ENCODE data around the gene MOB2. TPM values are rescaled to one million over a fixed set of nuclear protein-coding genes. Genes with fewer than 3 reads are reported as not detected.
"Not testable (repeated sequence)": the region's sequence is repeated elsewhere in the genome, so short reads cannot be mapped to it uniquely, and the experiment has no call there.

MOB2 gene
- total and polyA plus RNA-seq, 2 of the 13 experiments (the other 11 are each of a cell fraction or from before 2014, with no cell fraction given): 21.8 to 27.7 TPM

GRCh38 chr11:1510928-1511327 lies 24.3 kb upstream of the MOB2 start (continued):
- TF ChIP-seq HDAC1 (CRISPR knock-in tag; IDR thresholded peaks at IDR 0.05) (no peak), NPAS2 (CRISPR knock-in tag; IDR thresholded peaks at IDR 0.05; ENCODE audit: borderline replicate concordance) (no peak)

GRCh38 chr11:1510351-1510750 lies 23.8 kb upstream of the MOB2 start:
- H3K9me3 ChIP-seq (ENCODE audit: low read length); FAIRE-seq; BruUV-seq (replicated peaks); POLR2A ChIA-PET; H2AFZ ChIP-seq (ENCODE audit: low read length); H3K27me3 ChIP-seq (ENCODE audit: control insufficient read depth in 1 of 2, insufficient read depth in 2 of 2, low read length in 2 of 2); H3K79me2 ChIP-seq (ENCODE audit: insufficient read depth, low read length); DNase-seq (ENCODE audit: low spot score); in situ Hi-C loops (cut with HindIII; ENCODE audit: extremely low pct_ligation_motif_present, low pct_unique_long_range_greater_than_20kb); H3K9ac ChIP-seq (ENCODE audit: insufficient read depth, low read depth, low read length); H3K27ac ChIP-seq (ENCODE audit: extremely low read length, insufficient read depth, low read length); ATAC-seq; H3K4me1 ChIP-seq (ENCODE audit: insufficient read depth, low read length); CTCF ChIA-PET (ENCODE audit: low intra/inter-chr PET ratio, low total read pairs); intact Hi-C loops (cut with micrococcal nuclease; ENCODE audit: unreplicated experiment); H3K36me3 ChIP-seq (replicated peaks in 1 of 2; ENCODE audit: control insufficient read depth in 1 of 2, insufficient read depth in 2 of 2, low read length in 2 of 2); H3K4me2 ChIP-seq (ENCODE audit: low read depth, low read length); H3K4me3 ChIP-seq (replicated peaks in 1 of 3; ENCODE audit: insufficient read depth in 1 of 3, low read depth in 2 of 3, low read length in 3 of 3): not testable (repeated sequence)
- WGBS (ENCODE audit: low lambda C conversion rate): 90% methylated on average over 13 of the region's 18 CpGs
- peaks cover 32% of the 10 kb centered on the region; the same call in 1 of the 2 replicates for H4K20me1 ChIP-seq (ENCODE audit: insufficient read depth, low read length)

DNA sequence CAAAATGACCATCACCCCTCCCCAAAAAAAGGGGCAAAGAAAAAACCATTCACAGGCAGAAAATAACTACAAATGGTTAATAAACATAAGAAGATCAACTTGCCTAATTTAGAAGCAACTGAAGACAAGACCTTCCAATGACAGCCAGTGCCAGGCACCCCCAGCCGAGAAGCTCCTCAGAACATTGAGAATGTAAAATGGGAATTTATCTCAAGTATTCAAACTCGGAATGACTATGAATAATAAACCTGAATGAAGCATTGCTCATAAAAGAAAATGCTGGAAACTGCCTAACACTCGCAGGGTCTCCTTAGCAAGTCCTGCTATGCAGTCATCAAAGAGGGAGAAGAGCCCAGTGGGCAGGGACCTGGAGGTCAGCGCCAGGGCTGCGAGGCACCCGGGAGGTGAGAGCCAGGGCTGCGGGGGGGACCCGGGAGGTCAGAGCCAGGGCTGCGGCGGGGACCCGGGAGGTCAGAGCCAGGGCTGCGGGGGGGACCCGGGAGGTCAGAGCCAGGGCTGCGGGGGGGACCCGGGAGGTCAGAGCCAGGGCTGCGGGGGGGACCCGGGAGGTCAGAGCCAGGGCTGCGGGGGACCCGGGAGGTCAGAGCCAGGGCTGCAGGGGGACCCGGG lies 23.2 kb upstream of the MOB2 start:
- H3K9ac ChIP-seq (ENCODE audit: insufficient read depth, low read depth, low read length): no peak overlapping the region
- ChIA-PET CTCF (ENCODE audit: low intra/inter-chr PET ratio, low total read pairs) (no interaction called here), POLR2A (no interaction called here)
- H3K9me3 ChIP-seq (ENCODE audit: low read length): no peaks in the 10 kb centered on the region
- H3K27me3 ChIP-seq (ENCODE audit: control insufficient read depth in 1 of 2, insufficient read depth in 2 of 2, low read length in 2 of 2): no peaks in the 10 kb centered on the region
- intact Hi-C loops (cut with micrococcal nuclease; ENCODE audit: unreplicated experiment): no loop called here
- DNase-seq (ENCODE audit: low spot score): no peak
- no TSS peak for BruUV-seq (replicated peaks)
- TF ChIP-seq PAX8 (CRISPR knock-in tag; IDR thresholded peaks at IDR 0.05; ENCODE audit: borderline replicate concordance) (no peak), RBAK (CRISPR knock-in tag; IDR thresholded peaks at IDR 0.05) (no peak), ARNT (IDR thresholded peaks at IDR 0.05) (no peak), HDAC1 (CRISPR knock-in tag; IDR thresholded peaks at IDR 0.05) (no peak), ZNF160 (CRISPR knock-in tag; IDR thresholded peaks at IDR 0.05) (no peak), ZNF431 (CRISPR knock-in tag; IDR thresholded peaks at IDR 0.05; ENCODE audit: borderline replicate concordance, low read depth) (no peak)
- no peak overlapping the region for H2AFZ ChIP-seq (ENCODE audit: low read length)
- no peak for FAIRE-seq
- no peaks in the 10 kb centered on the region for H3K4me1 ChIP-seq (ENCODE audit: insufficient read depth, low read length)
- no peaks in the 10 kb centered on the region for H3K36me3 ChIP-seq (replicated peaks in 1 of 2; ENCODE audit: control insufficient read depth in 1 of 2, insufficient read depth in 2 of 2, low read length in 2 of 2)
- WGBS (ENCODE audit: low lambda C conversion rate): 90% methylated on average over 18 of the region's 20 CpGs
- no peak overlapping the region for H3K4me2 ChIP-seq (ENCODE audit: low read depth, low read length)
- H3K27ac ChIP-seq (ENCODE audit: extremely low read length, insufficient read depth, low read length): no peak overlapping the region
- ATAC-seq: no peak
- H3K4me3 ChIP-seq (replicated peaks in 1 of 3; ENCODE audit: insufficient read depth in 1 of 3, low read depth in 2 of 3, low read length in 3 of 3): no peak overlapping the region
- H4K20me1 ChIP-seq (ENCODE audit: insufficient read depth, low read length): peaks cover 25% of the 10 kb centered on the region; the same call in 1 of the 2 replicates
- H3K79me2 ChIP-seq (ENCODE audit: insufficient read depth, low read length): no peaks in the 10 kb centered on the region
- in situ Hi-C loops (cut with HindIII; ENCODE audit: extremely low pct_ligation_motif_present, low pct_unique_long_range_greater_than_20kb): no loop called here
